Immature natural killer cell (primary cell): ENCODE measurements around the gene TMF1. TPM values are rescaled to one million over a fixed set of nuclear protein-coding genes. Genes with fewer than 3 reads are reported as not detected.

Experiments used
- polyA plus RNA-seq, 3 donors: library from polyadenylated mRNA; unstranded; fragments of 300-500 nt; fragmentation: Illumina TruSeq; gene quantifications; one replicate each; pipeline ENCODE4 v1.2.3, GENCODE V29; 2021

Gene TMF1
- polyA plus RNA-seq, 3 donors from 2014 or later: 18.5 to 41.0 (median 22.4) TPM

Other genes starting within 250 kb of the TMF1 start
- gene TAFA4, start 119.8 kb downstream of the TMF1 start, polyA plus RNA-seq: not detected
- gene EOGT, start 38.6 kb downstream of the TMF1 start, polyA plus RNA-seq: 1 to 10 TPM; 3.2 to 4.4 (median 3.9) TPM
- 100 to 1,000 TPM in 1 of 3 donors, 10 to 100 TPM in 2; 45.3 to 110 (median 47.1) TPM for gene UBA3, start 28.0 kb upstream of the TMF1 start, polyA plus RNA-seq
- 100 to 1,000 TPM; 423 to 653 (median 503) TPM for gene ARL6IP5, start 32.6 kb upstream of the TMF1 start, polyA plus RNA-seq
- under 1 TPM in 2 of 3 donors, not detected in 1; 0.08 to 0.13 TPM for gene LMOD3, start 70.3 kb upstream of the TMF1 start, polyA plus RNA-seq